ENCODE data around the gene RHOU. TPM values are rescaled to one million over a fixed set of nuclear protein-coding genes. Genes with fewer than 3 reads are reported as not detected.

The RHOU gene
- total and polyA plus RNA-seq, 2 experiments from 2014 or later = 0.95 to 4.4 TPM

- Histone ChIP-seq H3K36me3 (ENCODE audit: insufficient read depth) (no peaks in the 10 kb centered on the region), H3K27ac (ENCODE audit: low read depth) (no peak overlapping the region), H4K20me1 (replicated peaks; ENCODE audit: insufficient read depth) (no peaks in the 10 kb centered on the region), H3K9me2 (ENCODE audit: insufficient read depth) (0 out of 2 replicates have a peak, but pooled peaks cover 11% of the 10 kb centered on the region), H3K79me2 (replicated peaks; ENCODE audit: insufficient read depth) (no peaks in the 10 kb centered on the region), H3F3A (replicated peaks; ENCODE audit: low read depth) (no peaks in the 10 kb centered on the region), H3K4me1 (ENCODE audit: insufficient read depth) (no peaks in the 10 kb centered on the region), H2AFZ (no peak overlapping the region), H3K4me2 (no peak overlapping the region), H3K4me3 (no peak overlapping the region), H3K27me3 (ENCODE audit: insufficient read depth) (no peaks in the 10 kb centered on the region)
- no peak overlapping the region for H3K27ac Mint-ChIP-seq
- no peak for DNase-seq (ENCODE audit: low spot score)
- no peak overlapping the region for H3K4me3 Mint-ChIP-seq
- TF ChIP-seq ETS1 (IDR thresholded peaks at IDR 0.05) (no peak), REST (IDR thresholded peaks at IDR 0.05; ENCODE audit: unreplicated experiment) (no peak), POLR2AphosphoS5 (IDR thresholded peaks at IDR 0.05; ENCODE audit: low read depth) (no peak), NANOG (IDR thresholded peaks at IDR 0.05; ENCODE audit: borderline replicate concordance) (no peak), CREB1 (CRISPR knock-in tag; IDR thresholded peaks at IDR 0.05; ENCODE audit: low read depth) (no peak), STAT1 (IDR thresholded peaks at IDR 0.05; ENCODE audit: unreplicated experiment) (no peak), ZNF331 (CRISPR knock-in tag; IDR thresholded peaks at IDR 0.05; ENCODE audit: low read depth) (no peak), EZH2 (IDR thresholded peaks at IDR 0.05; ENCODE audit: low read depth, unreplicated experiment) (no peak)
- TF ChIP-seq, protein P1, sequence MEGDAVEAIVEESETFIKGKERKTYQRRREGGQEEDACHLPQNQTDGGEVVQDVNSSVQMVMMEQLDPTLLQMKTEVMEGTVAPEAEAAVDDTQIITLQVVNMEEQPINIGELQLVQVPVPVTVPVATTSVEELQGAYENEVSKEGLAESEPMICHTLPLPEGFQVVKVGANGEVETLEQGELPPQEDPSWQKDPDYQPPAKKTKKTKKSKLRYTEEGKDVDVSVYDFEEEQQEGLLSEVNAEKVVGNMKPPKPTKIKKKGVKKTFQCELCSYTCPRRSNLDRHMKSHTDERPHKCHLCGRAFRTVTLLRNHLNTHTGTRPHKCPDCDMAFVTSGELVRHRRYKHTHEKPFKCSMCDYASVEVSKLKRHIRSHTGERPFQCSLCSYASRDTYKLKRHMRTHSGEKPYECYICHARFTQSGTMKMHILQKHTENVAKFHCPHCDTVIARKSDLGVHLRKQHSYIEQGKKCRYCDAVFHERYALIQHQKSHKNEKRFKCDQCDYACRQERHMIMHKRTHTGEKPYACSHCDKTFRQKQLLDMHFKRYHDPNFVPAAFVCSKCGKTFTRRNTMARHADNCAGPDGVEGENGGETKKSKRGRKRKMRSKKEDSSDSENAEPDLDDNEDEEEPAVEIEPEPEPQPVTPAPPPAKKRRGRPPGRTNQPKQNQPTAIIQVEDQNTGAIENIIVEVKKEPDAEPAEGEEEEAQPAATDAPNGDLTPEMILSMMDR (conservative IDR thresholded peaks at IDR 0.05; ENCODE audit: low read depth in 2 of 2) = no peak
- TF ChIP-seq, protein P2, sequence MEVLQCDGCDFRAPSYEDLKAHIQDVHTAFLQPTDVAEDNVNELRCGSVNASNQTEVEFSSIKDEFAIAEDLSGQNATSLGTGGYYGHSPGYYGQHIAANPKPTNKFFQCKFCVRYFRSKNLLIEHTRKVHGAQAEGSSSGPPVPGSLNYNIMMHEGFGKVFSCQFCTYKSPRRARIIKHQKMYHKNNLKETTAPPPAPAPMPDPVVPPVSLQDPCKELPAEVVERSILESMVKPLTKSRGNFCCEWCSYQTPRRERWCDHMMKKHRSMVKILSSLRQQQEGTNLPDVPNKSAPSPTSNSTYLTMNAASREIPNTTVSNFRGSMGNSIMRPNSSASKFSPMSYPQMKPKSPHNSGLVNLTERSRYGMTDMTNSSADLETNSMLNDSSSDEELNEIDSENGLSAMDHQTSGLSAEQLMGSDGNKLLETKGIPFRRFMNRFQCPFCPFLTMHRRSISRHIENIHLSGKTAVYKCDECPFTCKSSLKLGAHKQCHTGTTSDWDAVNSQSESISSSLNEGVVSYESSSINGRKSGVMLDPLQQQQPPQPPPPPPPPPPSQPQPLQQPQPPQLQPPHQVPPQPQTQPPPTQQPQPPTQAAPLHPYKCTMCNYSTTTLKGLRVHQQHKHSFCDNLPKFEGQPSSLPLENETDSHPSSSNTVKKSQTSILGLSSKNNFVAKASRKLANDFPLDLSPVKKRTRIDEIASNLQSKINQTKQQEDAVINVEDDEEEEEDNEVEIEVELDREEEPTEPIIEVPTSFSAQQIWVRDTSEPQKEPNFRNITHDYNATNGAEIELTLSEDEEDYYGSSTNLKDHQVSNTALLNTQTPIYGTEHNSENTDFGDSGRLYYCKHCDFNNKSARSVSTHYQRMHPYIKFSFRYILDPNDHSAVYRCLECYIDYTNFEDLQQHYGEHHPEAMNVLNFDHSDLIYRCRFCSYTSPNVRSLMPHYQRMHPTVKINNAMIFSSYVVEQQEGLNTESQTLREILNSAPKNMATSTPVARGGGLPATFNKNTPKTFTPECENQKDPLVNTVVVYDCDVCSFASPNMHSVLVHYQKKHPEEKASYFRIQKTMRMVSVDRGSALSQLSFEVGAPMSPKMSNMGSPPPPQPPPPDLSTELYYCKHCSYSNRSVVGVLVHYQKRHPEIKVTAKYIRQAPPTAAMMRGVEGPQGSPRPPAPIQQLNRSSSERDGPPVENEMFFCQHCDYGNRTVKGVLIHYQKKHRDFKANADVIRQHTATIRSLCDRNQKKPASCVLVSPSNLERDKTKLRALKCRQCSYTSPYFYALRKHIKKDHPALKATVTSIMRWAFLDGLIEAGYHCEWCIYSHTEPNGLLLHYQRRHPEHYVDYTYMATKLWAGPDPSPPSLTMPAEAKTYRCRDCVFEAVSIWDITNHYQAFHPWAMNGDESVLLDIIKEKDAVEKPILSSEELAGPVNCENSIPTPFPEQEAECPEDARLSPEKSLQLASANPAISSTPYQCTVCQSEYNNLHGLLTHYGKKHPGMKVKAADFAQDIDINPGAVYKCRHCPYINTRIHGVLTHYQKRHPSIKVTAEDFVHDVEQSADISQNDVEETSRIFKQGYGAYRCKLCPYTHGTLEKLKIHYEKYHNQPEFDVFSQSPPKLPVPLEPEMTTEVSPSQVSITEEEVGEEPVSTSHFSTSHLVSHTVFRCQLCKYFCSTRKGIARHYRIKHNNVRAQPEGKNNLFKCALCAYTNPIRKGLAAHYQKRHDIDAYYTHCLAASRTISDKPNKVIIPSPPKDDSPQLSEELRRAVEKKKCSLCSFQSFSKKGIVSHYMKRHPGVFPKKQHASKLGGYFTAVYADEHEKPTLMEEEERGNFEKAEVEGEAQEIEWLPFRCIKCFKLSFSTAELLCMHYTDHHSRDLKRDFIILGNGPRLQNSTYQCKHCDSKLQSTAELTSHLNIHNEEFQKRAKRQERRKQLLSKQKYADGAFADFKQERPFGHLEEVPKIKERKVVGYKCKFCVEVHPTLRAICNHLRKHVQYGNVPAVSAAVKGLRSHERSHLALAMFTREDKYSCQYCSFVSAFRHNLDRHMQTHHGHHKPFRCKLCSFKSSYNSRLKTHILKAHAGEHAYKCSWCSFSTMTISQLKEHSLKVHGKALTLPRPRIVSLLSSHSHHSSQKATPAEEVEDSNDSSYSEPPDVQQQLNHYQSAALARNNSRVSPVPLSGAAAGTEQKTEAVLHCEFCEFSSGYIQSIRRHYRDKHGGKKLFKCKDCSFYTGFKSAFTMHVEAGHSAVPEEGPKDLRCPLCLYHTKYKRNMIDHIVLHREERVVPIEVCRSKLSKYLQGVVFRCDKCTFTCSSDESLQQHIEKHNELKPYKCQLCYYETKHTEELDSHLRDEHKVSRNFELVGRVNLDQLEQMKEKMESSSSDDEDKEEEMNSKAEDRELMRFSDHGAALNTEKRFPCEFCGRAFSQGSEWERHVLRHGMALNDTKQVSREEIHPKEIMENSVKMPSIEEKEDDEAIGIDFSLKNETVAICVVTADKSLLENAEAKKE (CRISPR knock-in tag; IDR thresholded peaks at IDR 0.05) = no peak
- H3K36me3 Mint-ChIP-seq (ENCODE audit: low read depth) = no peaks in the 10 kb centered on the region
- no peaks in the 10 kb centered on the region for H3K9me3 Mint-ChIP-seq
- H3K27me3 Mint-ChIP-seq (ENCODE audit: insufficient read depth, low read depth, poor library complexity) = peaks cover 9% of the 10 kb centered on the region
- H3K4me1 Mint-ChIP-seq = no peaks in the 10 kb centered on the region; the same call in 2 of the 3 replicates
- no peak for ATAC-seq
Observed at GRCh38 chr1:228786361-228787129, 51.3 kb downstream of the RHOU start.
